HepG2 (cell line): ENCODE results near the gene ERF. TPM values are rescaled to one million over a fixed set of nuclear protein-coding genes. Genes with fewer than 3 reads are reported as not detected.
A peak's percentile ranks its signal among the peaks of the same experiment; 100 is the strongest.
"Not testable (repeated sequence)": the region's sequence is repeated elsewhere in the genome, so short reads cannot be mapped to it uniquely, and the experiment has no call there.

Experiments used
- ATAC-seq: fragments of 200-7000 bp; cut with Tn5 transposase; 3 replicates; pipeline ENCODE4 v1.9.1; 2020; ENCODE audit warnings: mild to moderate bottlenecking, moderate library complexity
- BruUV-seq: library from RNA; stranded (reverse); fragments of 400-500 nt; replicated peaks from 2 replicates; lab custom pipeline; 2021; lab: Mats Ljungman, UMichigan
- CTCF ChIA-PET: fragments of 300-600 bp; formaldehyde crosslinking; extraction: SDS; loops from one replicate; lab custom pipeline; 2021; ENCODE audit warnings: low total read pairs, inconsistent platforms, low intra/inter-chr PET ratio; lab: Yijun Ruan, JAX
- POLR2A ChIA-PET: fragments of 350-600 bp; sonication (Branson Sonifier 250); formaldehyde crosslinking; loops from one replicate; lab custom pipeline; 2020; ENCODE audit warnings: antibody characterized with exemption, inconsistent platforms; lab: Yijun Ruan, JAX
- DNase-seq: peaks from one replicate; pipeline ENCODE4 v3.0.0-alpha.2; 2015; ENCODE audit warnings: low spot score
- FAIRE-seq: peaks from 3 replicates; lab custom pipeline; 2011; peaks lifted over from hg19 to GRCh38; lab: Jason Lieb, UNC
- H2AFZ ChIP-seq: one replicate; pipeline ENCODE4 v1.6.1; 2011; ENCODE audit warnings: low read length, inconsistent platforms
- H3K27ac ChIP-seq: fragments of 300-600 bp; 3 replicates; pipeline ENCODE4 v1.8.0; 2011; ENCODE audit warnings: mixed run types, mild to moderate bottlenecking, mixed read lengths, low read length, inconsistent platforms; ENCODE audit not compliant: insufficient read depth; ENCODE audit errors: extremely low read length
- H3K27me3 ChIP-seq, 2 experiments: fragments of 200-600 bp in 1 of 2; 2 replicates in 1 of 2; 3 replicates in 1 of 2; pipeline versions ENCODE4 v1.6.0 to v1.8.0; 2011; ENCODE audit warnings: low read length in 2 of 2, mild to moderate bottlenecking in 2 of 2, moderate library complexity in 2 of 2, inconsistent platforms in 1 of 2; ENCODE audit not compliant: insufficient read depth in 2 of 2, control insufficient read depth in 1 of 2
- H3K36me3 ChIP-seq, 2 experiments: fragments of 200-600 bp in 1 of 2; replicated peaks in 1 of 2; 2 replicates in 1 of 2; 3 replicates in 1 of 2; pipeline versions ENCODE4 v1.5.1 to v1.8.0; 2011; ENCODE audit warnings: low read length in 2 of 2, inconsistent platforms in 1 of 2; ENCODE audit not compliant: insufficient read depth in 2 of 2, control insufficient read depth in 1 of 2
- H3K4me1 ChIP-seq: 2 replicates; pipeline ENCODE4 v1.5.1; 2012; ENCODE audit warnings: low read length, inconsistent platforms; ENCODE audit not compliant: insufficient read depth
- H3K4me2 ChIP-seq: 2 replicates; pipeline ENCODE4 v1.6.0; 2011; ENCODE audit warnings: low read depth, low read length, inconsistent platforms
- H3K4me3 ChIP-seq, 3 experiments: fragments of 200-600 bp in 1 of 3; sonication (generic), shearing (Covaris generic) in 1 of 3; replicated peaks in 1 of 3; 2 replicates each; pipeline ENCODE4 v1.5.1; 2011 to 2016; ENCODE audit warnings: low read length in 3 of 3, inconsistent platforms in 2 of 3, low read depth in 2 of 3, mild to moderate bottlenecking in 2 of 3, control low read depth in 1 of 3, mixed read lengths in 1 of 3; ENCODE audit not compliant: insufficient read depth in 1 of 3
- H3K79me2 ChIP-seq: one replicate; pipeline ENCODE4 v1.6.1; 2011; ENCODE audit warnings: low read length, inconsistent platforms; ENCODE audit not compliant: insufficient read depth
- H3K9ac ChIP-seq: 2 replicates; pipeline ENCODE4 v1.6.0; 2011; ENCODE audit warnings: mild to moderate bottlenecking, low read depth, low read length, inconsistent platforms; ENCODE audit not compliant: insufficient read depth
- H3K9me3 ChIP-seq: 2 replicates; pipeline ENCODE4 v1.5.1; 2012; ENCODE audit warnings: mild to moderate bottlenecking, low read length
- H4K20me1 ChIP-seq: 2 replicates; pipeline ENCODE4 v1.6.0; 2011; ENCODE audit warnings: inconsistent platforms, mild to moderate bottlenecking, low read length, moderate library complexity; ENCODE audit not compliant: insufficient read depth
- CEBPB ChIP-seq: IDR thresholded peaks from 2 replicates; pipeline ENCODE4 v1.6.1; 2011; ENCODE audit warnings: low read depth, low read length, improper control_type of control experiment, borderline replicate concordance
- CEBPG ChIP-seq: IDR thresholded peaks from 2 replicates; pipeline ENCODE4 v1.6.1; 2016
- ZNF121 ChIP-seq: sonication (generic); formaldehyde crosslinking; IDR thresholded peaks from 2 replicates; pipeline ENCODE4 v1.5.0; 2020; ENCODE audit warnings: mild to moderate bottlenecking, missing genetic modification reagents
- WGBS: methylation state at CpG from one replicate; pipeline ENCODE4 v1.1.6; 2017; ENCODE audit warnings: low lambda C conversion rate; 5-methylcytosine and 5-hydroxymethylcytosine counted together
- in situ Hi-C: cut with HindIII; loops from 2 replicates; pipeline ENCODE4 v1.10.0; 2017; ENCODE audit warnings: low pct_unique_long_range_greater_than_20kb; ENCODE audit not compliant: extremely low pct_ligation_motif_present
- intact Hi-C: fragments of 100-400 bp; cut with micrococcal nuclease; formaldehyde crosslinking; loops from one replicate; pipeline ENCODE4 v1.10.0; 2022; ENCODE audit not compliant: unreplicated experiment
- polyA plus RNA-seq, 8 experiments: library from polyadenylated mRNA; depleted of rRNA in 3 of 8; stranded (reverse) in 7 of 8; unstranded in 1 of 8; fragments of >200 nt; fragmentation: Illumina TruSeq in 4 of 8; extraction: Trizol in 4 of 8; gene quantifications; 2 replicates each; pipeline versions ENCODE4 v1.2.1 to v1.2.3, GENCODE V29; 2011 to 2016; ENCODE audit warnings: low read depth in 4 of 8, missing spikeins in 1 of 8, mixed read lengths in 1 of 8; ENCODE audit not compliant: insufficient read depth in 1 of 8
- total RNA-seq, 5 experiments: library from RNA; depleted of rRNA; stranded (reverse); fragments of >200 nt; fragmentation: Illumina TruSeq; extraction: Trizol; gene quantifications; 2 replicates each; pipeline ENCODE4 v1.2.3, GENCODE V29; 2016; ENCODE audit warnings: low read depth in 1 of 5

Gene ERF
- total and polyA plus RNA-seq, 2 of the 13 experiments (the other 11 are each of a cell fraction or from before 2014, with no cell fraction given) = 67.1 to 69.9 TPM

DNA sequence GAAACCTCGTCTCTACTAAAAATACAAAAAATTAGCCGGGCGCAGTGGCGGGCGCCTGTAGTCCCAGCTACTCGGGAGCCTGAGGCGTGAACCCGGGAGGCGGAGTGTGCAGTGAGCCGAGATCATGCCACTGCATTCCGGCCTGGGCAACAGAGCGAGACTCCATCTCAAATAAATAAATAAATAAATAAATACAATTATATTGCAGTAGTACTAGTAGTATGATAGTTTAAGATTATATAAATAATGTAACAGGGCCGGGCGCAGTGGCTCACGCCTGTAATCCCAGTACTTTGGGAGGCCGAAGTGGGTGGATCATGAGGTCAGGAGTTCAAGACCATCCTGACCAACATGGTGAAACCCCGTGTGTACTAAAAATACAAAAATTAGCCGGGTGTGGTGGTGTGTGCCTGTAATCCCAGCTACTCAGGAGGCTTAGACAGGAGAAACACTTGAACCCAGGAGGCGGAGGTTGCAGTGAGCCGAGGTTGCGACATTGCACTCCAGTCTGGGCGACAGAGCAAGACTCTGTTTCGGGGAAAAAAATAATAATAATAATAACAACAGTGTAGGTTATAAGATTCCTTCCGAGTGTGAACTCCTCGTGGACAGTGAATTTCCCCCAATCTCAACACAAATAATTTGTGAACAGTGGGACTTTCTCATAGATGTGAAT, 12.1 kb upstream of the ERF start:
- TF ChIP-seq CEBPB = peak; percentile 35; the same call in 1 of the 2 replicates
- 0 out of 2 replicates have a peak, but pooled peaks have one; percentile 29 for TF ChIP-seq CEBPG (CRISPR knock-in tag)
- H3K9me3 ChIP-seq, H4K20me1 ChIP-seq, H2AFZ ChIP-seq, intact Hi-C loops, DNase-seq, in situ Hi-C loops, FAIRE-seq, CTCF ChIA-PET, H3K36me3 ChIP-seq, H3K27ac ChIP-seq, ATAC-seq, H3K27me3 ChIP-seq, BruUV-seq: not testable (repeated sequence)
- Histone ChIP-seq H3K4me3 (peak overlapping the region; percentile 51 to 81 (median 65); a peak in 4 of 6 replicates), H3K79me2 (peaks cover 19% of the 10 kb centered on the region), H3K9ac (peak overlapping the region; percentile 78), H3K4me2 (peak overlapping the region; percentile 99), H3K4me1 (peaks cover 29% of the 10 kb centered on the region)
- WGBS = 62% methylated on average over 25 of the region's 25 CpGs
- POLR2A ChIA-PET = interaction anchor here (0.6 to 1.3 kb wide), 4 partner anchors 12 to 24 kb away, joined by 3 to 7 read pairs (median 3); partner anchors contain the start of gene GSK3A

DNA sequence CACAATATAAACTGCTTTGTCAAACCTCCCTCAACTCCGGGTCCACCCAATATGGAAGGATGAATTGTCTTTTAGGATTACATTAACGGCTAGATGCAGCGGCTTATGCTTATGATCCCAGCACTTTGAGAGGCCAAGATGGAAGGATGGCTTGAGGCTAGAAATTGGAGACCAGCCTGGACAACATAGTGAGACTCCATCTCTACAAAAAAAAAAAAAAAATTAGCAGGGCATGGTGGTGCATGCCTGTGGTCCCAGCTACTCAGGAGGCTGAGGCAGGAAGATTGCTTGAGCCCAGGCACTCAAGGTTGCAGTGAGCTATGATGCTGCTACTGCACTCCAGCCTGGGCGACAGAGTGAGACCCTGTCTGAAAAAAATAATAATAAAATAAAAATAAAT, 11.2 kb upstream of the ERF start:
- CTCF ChIA-PET, H3K27me3 ChIP-seq, POLR2A ChIA-PET, intact Hi-C loops, BruUV-seq, H2AFZ ChIP-seq, H3K36me3 ChIP-seq, in situ Hi-C loops, ATAC-seq, H4K20me1 ChIP-seq, H3K4me3 ChIP-seq, H3K9me3 ChIP-seq, DNase-seq, H3K9ac ChIP-seq, FAIRE-seq, H3K4me2 ChIP-seq, H3K27ac ChIP-seq: not testable (repeated sequence)
- peak; percentile 44 for TF ChIP-seq ZNF121 (CRISPR knock-in tag)
- Histone ChIP-seq H3K79me2 (peaks cover 14% of the 10 kb centered on the region), H3K4me1 (peaks cover 23% of the 10 kb centered on the region)
- 61% methylated on average over 4 of the region's 4 CpGs for WGBS
